Endothelial cell (in vitro differentiated cells): ENCODE data around the gene ZNF618. TPM values are rescaled to one million over a fixed set of nuclear protein-coding genes. Genes with fewer than 3 reads are reported as not detected.

Experiments used
- DNase-seq: peaks from one replicate; pipeline ENCODE4 v3.0.0; 2021; ENCODE audit warnings: low spot score
- H3K27ac Mint-ChIP-seq: one replicate; pipeline ENCODE4 v1.8.0; 2021; ENCODE audit warnings: mixed read lengths, inconsistent platforms; ENCODE audit not compliant: unreplicated experiment
- H3K27me3 Mint-ChIP-seq: one replicate; pipeline ENCODE4 v1.8.0; 2021; ENCODE audit warnings: mild to moderate bottlenecking, moderate library complexity, mixed read lengths, inconsistent platforms; ENCODE audit not compliant: unreplicated experiment
- H3K36me3 Mint-ChIP-seq: one replicate; pipeline ENCODE4 v1.8.0; 2021; ENCODE audit warnings: mild to moderate bottlenecking, low read depth, mixed read lengths, inconsistent platforms; ENCODE audit not compliant: unreplicated experiment
- H3K4me1 Mint-ChIP-seq: one replicate; pipeline ENCODE4 v1.8.0; 2021; ENCODE audit warnings: mild to moderate bottlenecking, mixed read lengths, inconsistent platforms; ENCODE audit not compliant: unreplicated experiment
- H3K4me3 Mint-ChIP-seq: one replicate; pipeline ENCODE4 v1.8.0; 2021; ENCODE audit warnings: mild to moderate bottlenecking, mixed read lengths, inconsistent platforms; ENCODE audit not compliant: unreplicated experiment
- H3K9me3 Mint-ChIP-seq: one replicate; pipeline ENCODE4 v1.8.0; 2021; ENCODE audit warnings: mixed read lengths, inconsistent platforms; ENCODE audit not compliant: unreplicated experiment
- total RNA-seq: library from RNA; stranded (reverse); fragmentation: NEBNext Ultra II Directional; extraction: Animal tissue kit (Norgen Biotek cat#: 25700); gene quantifications from one replicate; pipeline ENCODE4 v1.2.1, GENCODE V29; 2021; ENCODE audit not compliant: unreplicated experiment
- TF ChIP-seq, protein P1 (sequence below): fragments of 200-600 bp; sonication (generic); IDR thresholded peaks from one replicate; pipeline ENCODE4 v1.5.0; 2021; ENCODE audit warnings: antibody characterized with exemption; ENCODE audit not compliant: unreplicated experiment

The ZNF618 gene
- total RNA-seq, 1 donor from 2014 or later: 35.0 TPM

DNA sequence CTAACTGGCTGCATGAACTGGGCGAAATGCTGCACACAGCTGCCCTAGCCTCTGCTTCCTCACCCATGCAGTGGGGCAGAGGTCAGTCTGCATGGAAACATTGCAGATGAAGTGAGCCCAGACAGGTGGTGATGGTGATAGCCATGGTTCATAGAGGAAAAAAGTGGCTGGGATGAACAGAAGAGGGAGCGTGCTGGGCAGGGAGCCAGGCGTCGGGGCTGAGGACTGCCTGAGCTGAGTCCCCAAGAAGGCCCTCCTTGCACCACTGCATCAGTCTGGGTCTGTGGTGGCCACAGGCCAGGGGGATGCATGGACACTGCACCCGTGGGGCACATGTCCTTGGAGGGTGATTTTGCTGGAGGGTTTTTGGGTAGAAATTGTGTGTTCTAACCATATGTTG, 121.5 kb downstream of the ZNF618 start:
- H3K9me3 Mint-ChIP-seq: no peaks in the 10 kb centered on the region
- H3K27ac Mint-ChIP-seq: no peak overlapping the region
- peaks cover 3% of the 10 kb centered on the region for H3K27me3 Mint-ChIP-seq
- peaks cover 17% of the 10 kb centered on the region for H3K36me3 Mint-ChIP-seq
- no peaks in the 10 kb centered on the region for H3K4me1 Mint-ChIP-seq
- no peak overlapping the region for H3K4me3 Mint-ChIP-seq
- TF ChIP-seq, protein P1, sequence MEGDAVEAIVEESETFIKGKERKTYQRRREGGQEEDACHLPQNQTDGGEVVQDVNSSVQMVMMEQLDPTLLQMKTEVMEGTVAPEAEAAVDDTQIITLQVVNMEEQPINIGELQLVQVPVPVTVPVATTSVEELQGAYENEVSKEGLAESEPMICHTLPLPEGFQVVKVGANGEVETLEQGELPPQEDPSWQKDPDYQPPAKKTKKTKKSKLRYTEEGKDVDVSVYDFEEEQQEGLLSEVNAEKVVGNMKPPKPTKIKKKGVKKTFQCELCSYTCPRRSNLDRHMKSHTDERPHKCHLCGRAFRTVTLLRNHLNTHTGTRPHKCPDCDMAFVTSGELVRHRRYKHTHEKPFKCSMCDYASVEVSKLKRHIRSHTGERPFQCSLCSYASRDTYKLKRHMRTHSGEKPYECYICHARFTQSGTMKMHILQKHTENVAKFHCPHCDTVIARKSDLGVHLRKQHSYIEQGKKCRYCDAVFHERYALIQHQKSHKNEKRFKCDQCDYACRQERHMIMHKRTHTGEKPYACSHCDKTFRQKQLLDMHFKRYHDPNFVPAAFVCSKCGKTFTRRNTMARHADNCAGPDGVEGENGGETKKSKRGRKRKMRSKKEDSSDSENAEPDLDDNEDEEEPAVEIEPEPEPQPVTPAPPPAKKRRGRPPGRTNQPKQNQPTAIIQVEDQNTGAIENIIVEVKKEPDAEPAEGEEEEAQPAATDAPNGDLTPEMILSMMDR: no peak
- DNase-seq: no peak

DNA sequence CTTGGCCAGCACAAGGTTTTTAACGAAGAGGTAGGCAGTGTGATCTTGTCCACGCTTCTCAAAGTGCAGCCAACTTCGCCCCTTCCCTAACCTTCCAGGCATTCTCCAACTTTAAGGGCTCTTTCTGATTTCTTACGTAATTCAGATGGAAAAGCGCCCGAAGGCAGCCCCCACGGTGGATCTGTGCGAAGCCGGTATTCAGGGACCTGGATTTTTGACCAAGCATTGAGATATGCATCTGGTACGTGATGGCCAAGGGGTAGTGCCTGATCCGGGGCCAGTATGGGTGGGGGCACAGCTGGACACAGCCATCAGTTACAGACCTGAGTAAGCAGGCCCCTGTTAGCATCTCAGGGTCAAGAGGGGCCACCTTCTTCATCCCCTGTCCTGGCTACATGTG, 122.0 kb downstream of the ZNF618 start:
- no peak for DNase-seq
- TF ChIP-seq, protein P1: no peak
- Mint-ChIP-seq H3K27me3 (peaks cover 3% of the 10 kb centered on the region), H3K27ac (no peak overlapping the region), H3K4me1 (no peaks in the 10 kb centered on the region), H3K4me3 (no peak overlapping the region), H3K9me3 (no peaks in the 10 kb centered on the region), H3K36me3 (peaks cover 13% of the 10 kb centered on the region)

DNA sequence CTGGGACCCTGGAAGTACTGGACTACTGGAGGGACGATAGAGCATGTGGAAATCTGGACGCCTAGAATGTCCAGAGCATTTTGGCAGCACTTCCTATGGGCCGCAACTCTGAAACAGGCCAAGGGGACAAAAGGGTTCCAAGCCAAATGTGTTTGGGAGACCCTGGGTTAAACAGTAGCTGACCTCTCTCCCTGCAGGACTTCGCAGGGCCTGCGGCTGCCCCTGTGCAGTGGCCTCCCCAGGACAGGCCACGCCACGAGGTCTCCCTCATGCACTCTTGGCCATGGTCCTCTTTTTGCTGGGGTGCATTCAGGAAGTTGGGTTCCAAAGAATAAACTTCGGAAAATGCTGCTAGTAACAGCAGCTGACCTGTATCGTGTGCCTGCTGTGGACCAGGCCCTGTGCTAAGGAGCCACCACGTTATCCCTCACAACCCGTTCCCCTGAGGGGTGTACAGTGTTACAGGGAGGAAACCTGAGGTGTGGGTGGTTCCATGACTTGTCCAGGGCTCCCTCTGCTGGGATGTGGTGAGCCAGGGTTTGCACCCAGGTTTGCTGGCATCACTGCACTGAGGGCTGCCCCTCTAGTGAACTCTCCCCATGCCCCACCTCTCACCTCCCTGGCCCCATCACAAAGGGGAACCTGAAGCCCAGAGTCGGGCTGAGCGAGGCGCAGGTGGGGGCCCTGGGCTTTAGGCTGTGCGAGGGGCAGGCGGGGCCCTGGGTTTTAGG, 122.6 kb downstream of the ZNF618 start:
- Mint-ChIP-seq H3K36me3 (peaks cover 16% of the 10 kb centered on the region), H3K4me3 (no peak overlapping the region), H3K4me1 (no peaks in the 10 kb centered on the region), H3K27ac (no peak overlapping the region), H3K9me3 (no peaks in the 10 kb centered on the region), H3K27me3 (peaks cover 3% of the 10 kb centered on the region)
- no peak for DNase-seq
- TF ChIP-seq, protein P1: no peak

DNA sequence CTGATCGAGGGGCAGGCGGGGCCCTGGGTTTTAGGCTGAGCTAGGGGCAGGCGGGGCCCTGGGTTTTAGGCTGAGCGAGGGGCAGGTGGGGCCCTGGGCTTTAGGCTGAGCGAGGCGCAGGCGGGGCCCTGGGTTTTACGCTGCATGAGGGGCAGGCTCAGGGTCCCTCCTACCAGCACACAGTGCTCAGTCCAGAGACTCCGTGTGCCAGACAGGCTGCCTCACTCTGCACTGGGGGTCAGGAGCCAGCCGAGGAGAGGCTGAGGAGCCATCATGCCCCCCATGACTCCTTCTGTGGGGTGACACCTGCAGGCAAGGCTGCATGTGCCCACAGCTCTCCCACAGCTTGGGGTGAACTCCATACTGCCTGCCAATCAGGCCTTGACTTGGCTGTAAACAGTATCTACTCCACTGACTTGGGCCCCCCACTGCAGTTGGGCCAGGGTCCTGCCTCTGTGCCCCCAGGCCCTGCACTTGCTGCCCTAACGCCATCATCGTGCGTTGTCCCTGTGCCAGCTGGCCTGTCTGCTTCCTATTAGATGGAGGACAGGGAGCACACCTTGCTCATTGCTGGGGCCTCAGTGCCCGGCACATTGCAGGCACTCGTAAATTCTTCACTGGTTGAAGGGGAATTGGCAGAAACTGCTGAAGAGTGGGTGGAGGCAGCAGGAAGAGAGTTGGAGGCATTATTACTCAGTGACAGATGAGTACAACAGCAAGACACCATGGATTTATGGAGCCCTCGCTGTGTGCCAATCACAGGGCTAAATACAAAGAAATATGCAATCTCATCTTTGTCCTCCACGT, 123.3 kb downstream of the ZNF618 start:
- H3K4me1 Mint-ChIP-seq: peaks cover 3% of the 10 kb centered on the region
- H3K9me3 Mint-ChIP-seq: no peaks in the 10 kb centered on the region
- TF ChIP-seq, protein P1: no peak
- H3K27ac Mint-ChIP-seq: no peak overlapping the region
- no peak overlapping the region for H3K4me3 Mint-ChIP-seq
- H3K27me3 Mint-ChIP-seq: peaks cover 3% of the 10 kb centered on the region
- peaks cover 18% of the 10 kb centered on the region for H3K36me3 Mint-ChIP-seq
- no peak for DNase-seq

DNA sequence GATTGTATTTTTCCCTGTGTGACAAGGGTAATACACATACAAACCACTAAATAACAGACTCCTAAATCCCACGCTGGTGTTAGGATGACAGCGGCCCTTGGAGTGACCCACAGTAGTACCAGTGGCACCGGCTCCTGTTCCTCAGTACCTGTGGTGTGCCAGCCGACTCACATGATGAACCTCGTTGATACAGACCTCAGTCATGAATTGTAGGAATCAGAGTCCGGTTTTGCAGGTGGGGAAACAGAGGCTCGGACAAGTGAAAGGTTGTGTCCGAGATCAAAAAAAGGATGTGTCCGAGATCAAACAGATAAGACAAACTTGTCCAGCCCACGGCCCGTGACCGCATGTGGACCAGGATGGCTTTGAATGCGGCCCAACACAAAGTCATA, 124.0 kb downstream of the ZNF618 start:
- TF ChIP-seq, protein P1: no peak
- peaks cover 4% of the 10 kb centered on the region for H3K4me1 Mint-ChIP-seq
- H3K4me3 Mint-ChIP-seq: no peak overlapping the region
- H3K9me3 Mint-ChIP-seq: no peaks in the 10 kb centered on the region
- peaks cover 22% of the 10 kb centered on the region for H3K36me3 Mint-ChIP-seq
- DNase-seq: no peak
- peaks cover 3% of the 10 kb centered on the region for H3K27me3 Mint-ChIP-seq
- H3K27ac Mint-ChIP-seq: no peak overlapping the region
